Mammary epithelial cell (primary cell): ENCODE results near the gene KAZN.

Source experiments
- EZH2 ChIP-seq: IDR thresholded peaks from 2 replicates; pipeline ENCODE4 v1.6.1; 2012; ENCODE audit warnings: low read length, inconsistent platforms, borderline replicate concordance
- TF ChIP-seq, protein P1 (sequence below), 2 donors: IDR thresholded peaks in 1 of 2; conservative IDR thresholded peaks in 1 of 2; 2 replicates each; pipeline ENCODE4 v1.5.1; 2011 to 2012; ENCODE audit warnings: inconsistent platforms in 2 of 2, low read length in 2 of 2, mild to moderate bottlenecking in 2 of 2, control low read depth in 1 of 2, low read depth in 1 of 2; ENCODE audit not compliant: insufficient read depth in 1 of 2; ENCODE audit errors: extremely low read depth in 1 of 2

DNA sequence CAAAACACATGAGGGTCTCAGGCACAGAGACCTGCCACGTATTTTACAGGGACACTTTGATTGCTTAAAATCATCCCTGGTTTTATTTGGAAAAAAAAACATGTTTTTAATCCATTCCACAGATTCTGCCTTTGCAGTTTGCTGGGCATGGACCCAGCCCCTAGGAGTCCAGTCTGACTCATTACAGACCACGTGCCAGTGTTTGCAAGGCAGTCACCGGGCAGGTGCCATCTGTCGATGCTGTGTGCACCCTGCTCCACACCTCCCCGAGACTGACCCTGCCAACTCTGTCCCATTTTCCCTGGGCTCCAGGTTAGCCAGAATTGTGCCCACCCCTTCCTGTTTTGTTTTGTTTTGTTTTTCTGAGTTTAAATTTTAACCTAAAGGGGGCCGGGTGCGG lies 406.6 kb downstream of the KAZN start:
- TF ChIP-seq, protein P1, sequence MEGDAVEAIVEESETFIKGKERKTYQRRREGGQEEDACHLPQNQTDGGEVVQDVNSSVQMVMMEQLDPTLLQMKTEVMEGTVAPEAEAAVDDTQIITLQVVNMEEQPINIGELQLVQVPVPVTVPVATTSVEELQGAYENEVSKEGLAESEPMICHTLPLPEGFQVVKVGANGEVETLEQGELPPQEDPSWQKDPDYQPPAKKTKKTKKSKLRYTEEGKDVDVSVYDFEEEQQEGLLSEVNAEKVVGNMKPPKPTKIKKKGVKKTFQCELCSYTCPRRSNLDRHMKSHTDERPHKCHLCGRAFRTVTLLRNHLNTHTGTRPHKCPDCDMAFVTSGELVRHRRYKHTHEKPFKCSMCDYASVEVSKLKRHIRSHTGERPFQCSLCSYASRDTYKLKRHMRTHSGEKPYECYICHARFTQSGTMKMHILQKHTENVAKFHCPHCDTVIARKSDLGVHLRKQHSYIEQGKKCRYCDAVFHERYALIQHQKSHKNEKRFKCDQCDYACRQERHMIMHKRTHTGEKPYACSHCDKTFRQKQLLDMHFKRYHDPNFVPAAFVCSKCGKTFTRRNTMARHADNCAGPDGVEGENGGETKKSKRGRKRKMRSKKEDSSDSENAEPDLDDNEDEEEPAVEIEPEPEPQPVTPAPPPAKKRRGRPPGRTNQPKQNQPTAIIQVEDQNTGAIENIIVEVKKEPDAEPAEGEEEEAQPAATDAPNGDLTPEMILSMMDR (conservative IDR thresholded peaks at IDR 0.05 in 1 of 2, IDR thresholded peaks at IDR 0.05 in 1 of 2; ENCODE audit: extremely low read depth in 1 of 2, insufficient read depth in 1 of 2, low read depth in 1 of 2, low read length in 2 of 2) = no peak
- no peak for TF ChIP-seq EZH2
